Right atrium auricular region (tissue), 2 donors: ENCODE data around the gene LRRC7. TPM values are rescaled to one million over a fixed set of nuclear protein-coding genes. Genes with fewer than 3 reads are reported as not detected.

Experiments
- DNase-seq: peaks from one replicate; pipeline ENCODE4 v3.0.0-alpha.2; 2019; ENCODE audit warnings: low spot score
- H3K27ac ChIP-seq, 2 donors: fragments of 200-600 bp; sonication (generic); 1 replicate in 1 of 2; 2 replicates in 1 of 2; pipeline ENCODE4 v1.5.1; 2016 to 2019
- H3K27me3 ChIP-seq, 2 donors: fragments of 200-600 bp; sonication (generic); one replicate each; pipeline versions ENCODE4 v1.5.1 to v1.6.0; 2017 to 2019
- H3K36me3 ChIP-seq: fragments of 200-600 bp; sonication (generic); one replicate; pipeline ENCODE4 v1.5.1; 2016
- H3K4me1 ChIP-seq, 2 donors: fragments of 200-600 bp; sonication (generic); one replicate each; pipeline versions ENCODE4 v1.5.1 to v1.6.0; 2017 to 2019
- H3K4me3 ChIP-seq, 2 donors: fragments of 200-600 bp; sonication (generic); 1 replicate in 1 of 2; 2 replicates in 1 of 2; pipeline ENCODE4 v1.5.1; 2017 to 2019; ENCODE audit warnings: mild to moderate bottlenecking in 1 of 2, moderate library complexity in 1 of 2
- H3K9me3 ChIP-seq, 2 donors: fragments of 200-600 bp; sonication (generic); one replicate each; pipeline ENCODE4 v1.5.1; 2019
- total RNA-seq, 2 donors: library from RNA; depleted of rRNA; stranded (reverse); fragments of >200 nt; gene quantifications; one replicate each; pipeline ENCODE4 v1.1.0, GENCODE V29; 2016
- TF ChIP-seq, protein P1 (sequence below), 2 donors: fragments of 200-600 bp; sonication (generic); IDR thresholded peaks; one replicate each; pipeline ENCODE4 v1.5.1; 2019; ENCODE audit warnings: antibody characterized with exemption in 2 of 2

Gene LRRC7
- total RNA-seq, 2 donors from 2014 or later: 0.75 to 14.3 TPM

- DNase-seq: no peak
- Histone ChIP-seq H3K27ac (no peak overlapping the region), H3K4me1 (no peaks in the 10 kb centered on the region), H3K4me3 (no peak overlapping the region), H3K36me3 (no peaks in the 10 kb centered on the region), H3K9me3 (no peaks in the 10 kb centered on the region), H3K27me3 (no peaks in the 10 kb centered on the region)
- TF ChIP-seq, protein P1, sequence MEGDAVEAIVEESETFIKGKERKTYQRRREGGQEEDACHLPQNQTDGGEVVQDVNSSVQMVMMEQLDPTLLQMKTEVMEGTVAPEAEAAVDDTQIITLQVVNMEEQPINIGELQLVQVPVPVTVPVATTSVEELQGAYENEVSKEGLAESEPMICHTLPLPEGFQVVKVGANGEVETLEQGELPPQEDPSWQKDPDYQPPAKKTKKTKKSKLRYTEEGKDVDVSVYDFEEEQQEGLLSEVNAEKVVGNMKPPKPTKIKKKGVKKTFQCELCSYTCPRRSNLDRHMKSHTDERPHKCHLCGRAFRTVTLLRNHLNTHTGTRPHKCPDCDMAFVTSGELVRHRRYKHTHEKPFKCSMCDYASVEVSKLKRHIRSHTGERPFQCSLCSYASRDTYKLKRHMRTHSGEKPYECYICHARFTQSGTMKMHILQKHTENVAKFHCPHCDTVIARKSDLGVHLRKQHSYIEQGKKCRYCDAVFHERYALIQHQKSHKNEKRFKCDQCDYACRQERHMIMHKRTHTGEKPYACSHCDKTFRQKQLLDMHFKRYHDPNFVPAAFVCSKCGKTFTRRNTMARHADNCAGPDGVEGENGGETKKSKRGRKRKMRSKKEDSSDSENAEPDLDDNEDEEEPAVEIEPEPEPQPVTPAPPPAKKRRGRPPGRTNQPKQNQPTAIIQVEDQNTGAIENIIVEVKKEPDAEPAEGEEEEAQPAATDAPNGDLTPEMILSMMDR (IDR thresholded peaks at IDR 0.05): no peak
Measured at GRCh38 chr1:70034403-70034802, 466.7 kb downstream of the LRRC7 start.

- H3K27ac ChIP-seq: no peak overlapping the region
Measured at GRCh38 chr1:70038025-70038424, 470.3 kb downstream of the LRRC7 start.

DNA sequence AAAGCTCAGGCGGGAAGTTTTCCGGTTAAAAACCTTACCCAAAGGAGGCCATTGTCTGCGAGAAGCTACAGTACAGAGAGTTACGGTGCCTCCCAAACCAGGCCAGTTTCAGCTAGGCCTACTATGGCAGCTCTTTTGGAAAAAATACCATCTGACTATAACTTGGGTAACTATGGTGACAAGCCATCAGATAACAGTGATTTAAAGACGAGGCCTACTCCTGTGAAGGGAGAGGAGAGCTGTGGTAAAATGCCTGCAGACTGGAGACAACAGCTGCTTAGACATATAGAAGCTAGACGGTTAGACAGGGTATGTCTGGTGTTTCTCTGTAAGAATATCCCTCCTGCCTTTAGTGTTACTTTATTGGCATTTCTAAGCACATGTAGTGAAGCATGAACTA, 471.8 kb downstream of the LRRC7 start:
- Histone ChIP-seq H3K27ac (no peak overlapping the region), H3K27me3 (no peaks in the 10 kb centered on the region), H3K4me1 (peaks cover 0 to 8% of the 10 kb centered on the region in 2 donors), H3K9me3 (no peaks in the 10 kb centered on the region), H3K36me3 (no peaks in the 10 kb centered on the region), H3K4me3 (no peak overlapping the region)
- TF ChIP-seq, protein P1 (IDR thresholded peaks at IDR 0.05): no peak
- no peak for DNase-seq

More at GRCh38 chr1:70038025-70038424, 470.3 kb downstream of the LRRC7 start:
- DNase-seq: no peak
- Histone ChIP-seq H3K9me3 (no peaks in the 10 kb centered on the region), H3K27me3 (no peaks in the 10 kb centered on the region), H3K4me3 (no peak overlapping the region), H3K4me1 (no peaks in the 10 kb centered on the region), H3K36me3 (no peaks in the 10 kb centered on the region)
- TF ChIP-seq, protein P1 (IDR thresholded peaks at IDR 0.05): no peak

DNA sequence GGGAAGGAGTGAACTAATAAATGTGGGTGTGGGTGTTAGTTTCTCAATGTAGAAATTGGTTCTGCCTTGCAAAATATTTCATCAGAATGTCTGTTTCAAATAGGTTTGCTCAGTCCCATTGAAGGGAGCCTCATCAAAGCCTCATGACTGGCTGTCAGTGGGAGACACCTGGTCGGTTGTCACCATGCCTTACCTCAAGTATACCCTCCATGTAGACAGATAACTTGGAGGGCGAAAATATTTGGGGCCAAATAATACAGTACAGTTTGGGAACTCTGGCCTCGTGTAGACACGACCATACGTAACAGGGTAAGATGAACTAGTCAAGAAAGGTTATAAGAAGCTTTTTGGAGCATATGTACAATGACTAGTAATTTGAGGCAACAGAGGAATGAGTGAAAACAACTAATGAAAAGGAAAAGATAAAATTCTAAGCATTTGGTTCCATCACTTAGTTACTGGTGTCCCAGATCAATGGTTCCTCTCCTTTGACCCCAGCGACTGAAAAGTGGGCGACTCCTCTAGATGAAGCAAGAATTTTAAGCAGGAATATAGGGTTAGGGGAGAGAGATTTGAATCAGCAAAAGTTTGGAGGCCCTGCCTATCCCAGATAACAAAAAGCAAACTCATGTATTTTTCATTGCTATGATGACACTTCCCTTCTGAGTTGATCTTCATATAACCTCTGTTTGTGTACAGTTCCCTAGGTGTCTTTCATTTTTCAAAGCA, 473.8 kb downstream of the LRRC7 start:
- Histone ChIP-seq H3K36me3 (no peaks in the 10 kb centered on the region), H3K4me1 (peaks cover 0 to 8% of the 10 kb centered on the region in 2 donors), H3K9me3 (no peaks in the 10 kb centered on the region), H3K27ac (no peak overlapping the region), H3K4me3 (no peak overlapping the region), H3K27me3 (no peaks in the 10 kb centered on the region)
- TF ChIP-seq, protein P1 (IDR thresholded peaks at IDR 0.05): no peak
- no peak for DNase-seq

GRCh38 chr1:70042090-70042731, 474.5 kb downstream of the LRRC7 start:
- TF ChIP-seq, protein P1 (IDR thresholded peaks at IDR 0.05): no peak
- H3K27ac ChIP-seq: no peak overlapping the region
- no peaks in the 10 kb centered on the region for H3K36me3 ChIP-seq
- no peaks in the 10 kb centered on the region for H3K27me3 ChIP-seq
- no peak for DNase-seq
- H3K4me3 ChIP-seq: no peak overlapping the region
- no peaks in the 10 kb centered on the region for H3K9me3 ChIP-seq
- peaks cover 0 to 8% of the 10 kb centered on the region in 2 donors for H3K4me1 ChIP-seq
